Effector CD4-positive, alpha-beta T cell (primary cell): Measurements from ENCODE around the gene FIGLA. TPM values are rescaled to one million over a fixed set of nuclear protein-coding genes. Genes with fewer than 3 reads are reported as not detected.

ENCODE experiments used
- DNase-seq: peaks from one replicate; pipeline ENCODE4 v3.0.0-alpha.2; 2020
- total RNA-seq: gene quantifications from one replicate; lab custom pipeline; 2026; lab: John Stamatoyannopoulos, UW

Gene FIGLA
- total RNA-seq: not detected

- DNase-seq: no peak
These were observed at the start of gene FIGLA for GRCh38 chr2:70790136-70790828. TSS of gene FIGLA (minus strand) at chr2:70790643. CDS start at chr2:70790638, 5 bp downstream.

GRCh38 chr2:70837980-70838925, 47.8 kb upstream of the FIGLA start:
- DNase-seq: no peak

- no peak for DNase-seq
These were observed 45.2 kb upstream of the FIGLA start, which contains the start of gene CD207 for GRCh38 chr2:70835643-70836042. TSS of gene CD207 (minus strand) at chr2:70835816. CDS start at chr2:70835776, 40 bp downstream.

GRCh38 chr2:70834881-70835280, 44.4 kb upstream of the FIGLA start:
- no peak for DNase-seq

GRCh38 chr2:70834106-70834505, 43.7 kb upstream of the FIGLA start:
- no peak for DNase-seq

GRCh38 chr2:70833246-70833645, 42.8 kb upstream of the FIGLA start:
- no peak for DNase-seq

- DNase-seq: no peak
These were observed 41.9 kb upstream of the FIGLA start for GRCh38 chr2:70832386-70832785.

- DNase-seq: no peak
These were observed 41.4 kb upstream of the FIGLA start for GRCh38 chr2:70831861-70832260.

- DNase-seq: no peak
These were observed 39.9 kb upstream of the FIGLA start for GRCh38 chr2:70830366-70830765.

GRCh38 chr2:70829916-70830315, 39.5 kb upstream of the FIGLA start:
- no peak for DNase-seq

GRCh38 chr2:70828914-70829824, 38.7 kb upstream of the FIGLA start:
- no peak for DNase-seq

GRCh38 chr2:70828115-70828514, 37.7 kb upstream of the FIGLA start:
- no peak for DNase-seq

GRCh38 chr2:70827388-70827787, 36.9 kb upstream of the FIGLA start:
- DNase-seq: no peak

GRCh38 chr2:70826696-70827350, 36.4 kb upstream of the FIGLA start:
- no peak for DNase-seq

GRCh38 chr2:70823249-70823648, 32.8 kb upstream of the FIGLA start:
- DNase-seq: no peak

GRCh38 chr2:70822843-70823242, 32.4 kb upstream of the FIGLA start:
- DNase-seq: no peak

GRCh38 chr2:70820499-70820898, 30.1 kb upstream of the FIGLA start, which contains the start of gene CLEC4F:
TSS of gene CLEC4F (minus strand) at chr2:70820599. CDS start at chr2:70820523, 76 bp downstream.
- no peak for DNase-seq

- DNase-seq: no peak
These were observed 27.0 kb upstream of the FIGLA start for GRCh38 chr2:70817284-70817954.

GRCh38 chr2:70816726-70817125, 26.3 kb upstream of the FIGLA start:
- DNase-seq: no peak

GRCh38 chr2:70808983-70809958, 18.8 kb upstream of the FIGLA start:
- DNase-seq: no peak
